PC-9 (cell line): ENCODE results near the gene FHL1. TPM values are rescaled to one million over a fixed set of nuclear protein-coding genes. Genes with fewer than 3 reads are reported as not detected.

Experiments
- BruUV-seq: library from RNA; stranded (reverse); fragments of 400-500 nt; replicated peaks from 2 replicates; lab custom pipeline; 2021; lab: Mats Ljungman, UMichigan
- CTCF ChIA-PET: fragments of 300-600 bp; sonication (Branson Sonifier 250); formaldehyde crosslinking; loops from one replicate; lab custom pipeline; 2022; ENCODE audit warnings: antibody characterized with exemption; lab: Charles Lee
- POLR2A ChIA-PET: fragments of 300-600 bp; sonication (Branson Sonifier 250); formaldehyde crosslinking; loops from one replicate; lab custom pipeline; 2022; ENCODE audit warnings: antibody characterized with exemption; ENCODE audit not compliant: unreplicated experiment; lab: Charles Lee
- DNase-seq, 2 experiments: peaks; one replicate each; pipeline versions ENCODE4 v3.0.0 to v3.0.0-alpha.2; 2015 to 2022; ENCODE audit warnings: mixed read lengths in 1 of 2
- H2AFZ ChIP-seq: fragments of 200-600 bp; sonication (generic); 2 replicates; pipeline ENCODE4 v1.8.1; 2017; ENCODE audit warnings: antibody characterized with exemption
- H3F3A ChIP-seq: fragments of 200-600 bp; sonication (generic); 2 replicates; pipeline ENCODE4 v1.8.1; 2017; ENCODE audit warnings: antibody characterized with exemption, mild to moderate bottlenecking, low read depth; ENCODE audit not compliant: insufficient read depth
- H3K27ac ChIP-seq: fragments of 200-600 bp; sonication (generic); 2 replicates; pipeline ENCODE4 v1.6.1; 2016; ENCODE audit warnings: mixed run types
- H3K27me3 ChIP-seq: fragments of 200-600 bp; sonication (generic); 2 replicates; pipeline ENCODE4 v1.6.1; 2016; ENCODE audit warnings: low read depth, mixed run types; ENCODE audit not compliant: insufficient read depth
- H3K36me3 ChIP-seq: fragments of 200-600 bp; sonication (generic); 2 replicates; pipeline ENCODE4 v1.6.1; 2016; ENCODE audit warnings: low read depth, mixed run types
- H3K4me1 ChIP-seq: fragments of 200-600 bp; sonication (generic); replicated peaks from 2 replicates; pipeline ENCODE4 v1.6.1; 2016; ENCODE audit warnings: mixed run types; ENCODE audit not compliant: insufficient read depth
- H3K4me2 ChIP-seq: fragments of 200-600 bp; sonication (generic); 2 replicates; pipeline ENCODE4 v1.6.1; 2017; ENCODE audit warnings: mixed run types
- H3K4me3 ChIP-seq: fragments of 200-600 bp; sonication (generic); 2 replicates; pipeline ENCODE4 v1.6.1; 2016; ENCODE audit warnings: mixed run types
- H3K79me2 ChIP-seq: fragments of 200-600 bp; sonication (generic); 2 replicates; pipeline ENCODE4 v1.6.1; 2017; ENCODE audit warnings: low read depth, mixed run types
- H3K9me2 ChIP-seq: fragments of 200-600 bp; sonication (generic); 2 replicates; pipeline ENCODE4 v1.8.1; 2017; ENCODE audit warnings: mild to moderate bottlenecking; ENCODE audit not compliant: insufficient read depth
- H3K9me3 ChIP-seq: fragments of 200-600 bp; sonication (generic); 2 replicates; pipeline ENCODE4 v1.8.1; 2016; ENCODE audit warnings: low read depth; ENCODE audit not compliant: insufficient read depth
- H4K20me1 ChIP-seq: fragments of 200-600 bp; sonication (generic); 2 replicates; pipeline ENCODE4 v1.8.1; 2017; ENCODE audit not compliant: insufficient read depth
- CTCF ChIP-seq: fragments of 200-600 bp; sonication (generic); conservative IDR thresholded peaks from 2 replicates; pipeline ENCODE4 v1.6.1; 2017; ENCODE audit warnings: mixed run types, antibody characterized with exemption, mild to moderate bottlenecking, moderate library complexity
- EZH2 ChIP-seq: fragments of 200-600 bp; sonication (generic); IDR thresholded peaks from 2 replicates; pipeline ENCODE4 v1.8.0; 2017; ENCODE audit warnings: antibody characterized with exemption, low read depth
- intact Hi-C: fragments of 100-400 bp; cut with micrococcal nuclease; formaldehyde crosslinking; loops from one replicate; pipeline ENCODE4 v1.10.0; 2022; ENCODE audit not compliant: unreplicated experiment
- total RNA-seq: library from RNA; stranded (reverse); gene quantifications from 2 replicates; pipeline ENCODE4 v1.2.3, GENCODE V29; 2021

The FHL1 gene
- total RNA-seq, 1 experiment from 2014 or later, result 0.65 TPM

GRCh38 chrX:136255541-136255940 is 108.2 kb downstream of the FHL1 start:
- H3K9me3 ChIP-seq, result no peaks in the 10 kb centered on the region
- no peaks in the 10 kb centered on the region for H4K20me1 ChIP-seq
- no peaks in the 10 kb centered on the region for H3F3A ChIP-seq
- TF ChIP-seq EZH2, result no peak
- TF ChIP-seq CTCF, result no peak
- H3K4me1 ChIP-seq, result peaks cover 6% of the 10 kb centered on the region; the same call in 1 of the 2 replicates
- H3K9me2 ChIP-seq, result no peaks in the 10 kb centered on the region
- H3K27ac ChIP-seq, result no peak overlapping the region
- H3K36me3 ChIP-seq, result no peaks in the 10 kb centered on the region
- no peak overlapping the region for H2AFZ ChIP-seq
- POLR2A ChIA-PET, result no interaction called here
- CTCF ChIA-PET, result no interaction called here
- no TSS peak for BruUV-seq
- no peaks in the 10 kb centered on the region for H3K79me2 ChIP-seq
- intact Hi-C loops, result no loop called here
- no peak overlapping the region for H3K4me3 ChIP-seq
- H3K27me3 ChIP-seq, result no peaks in the 10 kb centered on the region
- no peak overlapping the region for H3K4me2 ChIP-seq
- no peak for DNase-seq

- Histone ChIP-seq H3K79me2 (no peaks in the 10 kb centered on the region), H3K36me3 (no peaks in the 10 kb centered on the region), H2AFZ (no peak overlapping the region), H3K9me2 (no peaks in the 10 kb centered on the region), H3F3A (no peaks in the 10 kb centered on the region), H3K4me3 (no peak overlapping the region), H3K9me3 (no peaks in the 10 kb centered on the region), H4K20me1 (no peaks in the 10 kb centered on the region), H3K27ac (no peak overlapping the region), H3K4me1 (peaks cover 11% of the 10 kb centered on the region), H3K4me2 (no peak overlapping the region), H3K27me3 (no peaks in the 10 kb centered on the region)
- intact Hi-C loops, result no loop called here
- BruUV-seq, result no TSS peak
- TF ChIP-seq EZH2, result no peak
- no peak for TF ChIP-seq CTCF
- ChIA-PET CTCF (no interaction called here), POLR2A (no interaction called here)
- no peak for DNase-seq
Measured at GRCh38 chrX:136256026-136256425, 108.7 kb downstream of the FHL1 start.

GRCh38 chrX:136258951-136259350 is 111.6 kb downstream of the FHL1 start:
- no peaks in the 10 kb centered on the region for H4K20me1 ChIP-seq
- no peak overlapping the region for H3K27ac ChIP-seq
- peaks cover 21% of the 10 kb centered on the region; the same call in 1 of the 2 replicates for H3K4me1 ChIP-seq
- no peaks in the 10 kb centered on the region for H3K79me2 ChIP-seq
- no peaks in the 10 kb centered on the region for H3K36me3 ChIP-seq
- no TSS peak for BruUV-seq
- no peak overlapping the region for H3K4me2 ChIP-seq
- H3K4me3 ChIP-seq, result no peak overlapping the region
- no peaks in the 10 kb centered on the region for H3K9me2 ChIP-seq
- no peak overlapping the region for H2AFZ ChIP-seq
- CTCF ChIA-PET, result no interaction called here
- POLR2A ChIA-PET, result no interaction called here
- H3F3A ChIP-seq, result no peaks in the 10 kb centered on the region
- H3K9me3 ChIP-seq, result no peaks in the 10 kb centered on the region
- DNase-seq, result no peak
- TF ChIP-seq EZH2 (no peak), CTCF (no peak)
- intact Hi-C loops, result no loop called here
- H3K27me3 ChIP-seq, result no peaks in the 10 kb centered on the region
